HG02938 (cell line): ENCODE measurements around the gene MORN1.

ENCODE experiments used
- ATAC-seq: cut with Tn5 transposase; IDR thresholded peaks from one replicate; pipeline ENCODE4 v1.9.1; 2021; ENCODE audit warnings: mild to moderate bottlenecking, moderate library complexity; ENCODE audit not compliant: unreplicated experiment

Gene MORN1

DNA sequence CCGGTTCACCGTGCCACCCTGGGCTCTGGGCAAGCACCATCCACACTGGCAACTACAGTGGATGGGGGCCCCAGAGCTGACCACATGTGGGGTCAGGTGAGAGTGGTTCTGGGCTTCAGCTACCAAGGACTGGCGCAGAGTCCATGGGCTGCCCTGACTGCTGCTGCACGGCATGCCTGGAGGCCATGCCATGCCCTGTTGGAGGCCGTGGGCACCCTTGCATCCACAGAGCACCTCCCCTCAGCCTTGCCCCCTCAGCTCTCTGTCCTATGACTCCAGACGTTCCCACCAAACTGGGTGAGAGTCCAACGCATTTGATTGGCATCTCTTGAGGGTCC is 15.5 kb downstream of the MORN1 start:
- ATAC-seq = no peak

DNA sequence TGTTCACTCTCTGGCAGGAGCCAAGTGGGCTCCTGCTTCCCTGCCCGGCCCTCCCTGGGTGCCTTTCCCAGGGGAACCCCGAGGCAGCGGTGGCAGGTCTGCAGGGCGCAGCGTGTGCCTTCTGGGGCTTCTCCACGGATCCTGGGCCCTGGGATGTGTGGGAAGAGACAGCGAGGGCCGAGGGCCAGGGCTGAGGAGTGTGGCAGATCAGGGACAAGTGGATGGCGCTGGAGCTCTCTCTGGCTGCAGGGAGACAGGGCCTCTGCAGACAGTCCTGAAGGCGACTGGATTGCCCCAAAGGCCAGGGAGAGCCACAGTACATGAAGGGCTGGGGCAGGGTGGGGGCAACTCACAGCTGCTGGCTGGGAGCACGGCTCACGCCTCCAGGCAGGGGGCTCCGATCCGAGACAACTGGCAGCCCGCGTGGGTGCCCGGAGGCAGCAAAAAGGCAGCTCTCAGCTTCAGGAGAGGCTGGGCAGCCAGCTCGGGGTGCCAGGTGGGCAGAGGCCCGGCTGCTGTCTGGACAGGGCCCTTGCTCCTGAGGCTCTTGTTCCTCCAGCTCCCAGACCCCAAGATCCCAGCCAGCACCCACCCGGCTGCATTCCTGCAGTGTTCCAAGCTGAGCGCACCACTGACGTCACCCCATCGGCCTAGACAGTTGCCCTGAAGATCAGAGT is 16.0 kb downstream of the MORN1 start:
- no peak for ATAC-seq

DNA sequence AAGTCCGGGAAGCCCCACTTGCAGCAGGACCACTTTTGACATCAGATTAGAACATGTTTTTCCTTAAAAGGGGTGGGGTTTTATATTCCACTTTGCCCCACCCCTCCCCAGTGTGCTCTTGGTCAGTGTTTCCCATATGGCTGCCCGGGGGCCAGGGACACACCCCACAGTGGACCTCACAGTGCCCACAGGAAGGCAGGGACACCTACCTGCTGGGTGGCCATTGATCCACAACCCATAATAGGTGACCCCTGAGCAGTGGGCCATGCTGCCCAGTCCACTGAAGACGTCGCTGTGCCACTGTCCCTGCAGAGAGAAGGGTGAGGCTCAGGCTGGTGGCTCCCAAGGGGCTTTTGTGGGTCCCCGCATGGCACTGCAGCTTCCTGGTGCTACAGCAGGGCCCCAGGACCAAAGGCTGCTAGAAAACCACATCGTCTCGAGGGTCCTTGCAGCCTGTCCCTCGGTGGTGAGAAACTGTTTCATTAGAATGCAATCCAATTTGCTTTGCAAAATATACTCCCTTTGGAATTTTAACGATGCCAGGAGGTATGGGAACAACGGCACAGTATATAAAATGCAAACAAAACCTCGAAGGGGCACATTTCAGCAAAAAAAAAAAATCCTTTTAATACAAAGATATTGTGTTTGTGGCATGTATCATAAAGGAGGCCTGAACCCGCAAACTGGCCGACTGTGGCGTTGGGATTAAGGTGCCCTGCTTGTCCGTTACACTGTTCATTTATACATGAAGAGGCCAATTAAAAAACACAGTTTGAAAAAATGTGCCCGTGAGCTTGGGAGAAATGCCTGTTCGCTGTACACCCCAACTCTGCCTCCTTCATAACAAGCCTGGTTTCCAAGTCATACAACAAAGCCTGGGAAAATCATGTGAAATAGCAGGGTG is 16.9 kb downstream of the MORN1 start:
- no peak for ATAC-seq

DNA sequence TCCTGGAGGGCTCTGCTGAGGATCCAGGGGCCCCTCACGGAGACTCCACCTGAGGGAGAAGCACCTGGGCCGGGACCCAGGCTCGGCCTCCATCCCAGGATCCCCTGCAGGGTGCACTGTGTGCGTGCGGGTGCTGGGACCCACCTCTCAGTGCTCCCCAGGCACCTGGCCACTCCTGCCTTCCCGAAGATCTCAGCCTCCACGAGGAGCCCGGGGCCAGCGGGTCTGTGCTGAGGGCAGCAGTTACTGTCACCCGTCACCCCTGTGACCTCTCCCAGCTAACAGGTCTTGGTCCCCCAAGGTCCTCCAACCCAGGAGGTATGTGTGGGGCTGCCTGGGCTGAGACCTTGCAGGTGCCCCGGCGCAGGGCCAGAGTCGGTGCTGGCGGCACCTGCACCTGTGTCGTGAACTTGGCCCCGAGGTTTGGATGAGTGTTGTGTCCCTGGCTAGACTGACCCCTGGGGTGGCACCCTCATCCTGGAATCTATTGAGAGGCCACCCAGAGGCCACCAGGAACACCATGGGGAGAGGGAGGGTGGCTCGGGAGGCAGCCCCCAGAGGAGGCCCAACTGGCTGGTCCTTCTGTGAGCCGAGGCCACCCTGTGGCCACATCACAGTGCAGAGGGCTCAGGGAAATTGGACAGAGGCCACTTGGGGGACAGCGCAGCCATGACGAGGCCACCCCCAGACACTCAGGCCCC is 17.7 kb downstream of the MORN1 start:
- ATAC-seq = no peak

DNA sequence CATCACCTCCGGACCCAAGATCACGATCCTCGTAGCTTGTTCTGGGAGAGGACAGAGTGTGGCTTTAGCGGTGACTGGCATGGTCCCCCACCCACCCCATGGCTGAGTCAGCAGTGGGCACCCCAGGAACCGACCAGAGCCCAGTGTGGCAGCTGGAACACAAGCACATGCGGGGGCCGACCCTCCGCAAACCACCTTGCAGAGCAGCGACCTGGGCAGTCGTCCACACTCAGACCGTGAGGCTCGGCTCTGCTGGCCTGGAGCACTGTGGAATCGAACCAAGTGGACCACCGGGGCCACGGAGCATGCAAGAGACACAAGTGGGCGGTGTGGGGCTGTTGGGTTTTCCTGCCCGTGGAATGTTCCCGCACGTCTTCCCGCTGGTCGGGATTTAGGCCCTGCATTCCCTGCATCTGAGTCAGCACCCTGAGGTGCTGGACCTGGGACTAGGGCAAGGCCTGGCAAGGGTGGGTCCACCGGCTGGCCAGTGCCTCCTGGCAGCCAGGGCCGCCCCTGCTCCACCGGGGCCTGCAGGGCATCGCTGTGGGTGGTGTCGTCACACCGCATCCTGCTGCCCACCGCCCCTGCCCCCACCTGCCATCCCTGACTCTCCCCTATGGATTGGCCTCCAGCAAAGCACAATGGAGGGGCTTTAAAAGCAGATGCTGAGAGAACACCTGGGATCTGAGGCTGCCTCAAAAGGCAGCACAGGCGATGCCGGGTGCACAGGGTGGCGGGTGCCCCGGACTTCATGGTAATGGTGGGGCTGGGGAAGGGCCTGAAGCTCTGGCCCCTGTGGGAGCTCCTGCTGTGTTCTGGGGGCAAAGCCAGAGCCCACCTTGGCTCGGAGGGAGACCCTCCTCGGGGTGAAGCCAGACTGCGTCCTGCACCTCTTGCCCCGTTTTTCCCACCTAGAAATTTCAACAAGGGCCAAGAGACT is 18.5 kb downstream of the MORN1 start:
- no peak for ATAC-seq

DNA sequence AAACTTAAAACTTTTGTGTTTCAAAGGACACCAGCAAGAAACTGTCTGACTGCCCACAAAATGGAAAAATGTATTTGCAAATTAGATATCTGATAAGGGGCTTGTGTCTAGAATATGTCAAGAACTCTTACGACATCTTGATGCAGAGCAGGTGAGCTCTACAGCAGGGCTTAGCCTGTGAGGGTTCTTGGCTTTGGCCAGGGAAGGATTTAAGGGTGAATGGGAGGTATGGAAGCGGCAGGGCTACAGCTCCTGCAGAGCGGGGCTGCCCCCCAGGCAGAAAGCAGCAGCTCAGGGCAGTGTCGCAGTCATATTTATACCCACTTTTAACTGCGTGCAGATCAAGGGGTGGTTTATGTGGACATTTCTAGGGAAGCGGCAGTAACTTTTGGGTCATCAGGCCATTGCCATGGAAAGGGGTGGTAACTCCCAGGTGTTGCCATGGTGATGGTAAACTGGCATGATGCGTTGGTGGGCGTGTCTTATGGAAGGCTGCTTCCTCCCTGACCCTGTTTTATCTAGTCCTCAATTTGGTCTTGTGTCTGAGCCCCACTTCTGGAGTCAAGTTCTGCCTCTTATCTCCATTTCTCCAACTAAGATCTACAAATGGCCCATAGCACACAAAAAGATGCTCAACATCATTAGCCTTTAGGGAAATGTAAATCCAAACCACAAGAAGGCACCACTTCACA is 23.2 kb downstream of the MORN1 start:
- ATAC-seq = no peak

DNA sequence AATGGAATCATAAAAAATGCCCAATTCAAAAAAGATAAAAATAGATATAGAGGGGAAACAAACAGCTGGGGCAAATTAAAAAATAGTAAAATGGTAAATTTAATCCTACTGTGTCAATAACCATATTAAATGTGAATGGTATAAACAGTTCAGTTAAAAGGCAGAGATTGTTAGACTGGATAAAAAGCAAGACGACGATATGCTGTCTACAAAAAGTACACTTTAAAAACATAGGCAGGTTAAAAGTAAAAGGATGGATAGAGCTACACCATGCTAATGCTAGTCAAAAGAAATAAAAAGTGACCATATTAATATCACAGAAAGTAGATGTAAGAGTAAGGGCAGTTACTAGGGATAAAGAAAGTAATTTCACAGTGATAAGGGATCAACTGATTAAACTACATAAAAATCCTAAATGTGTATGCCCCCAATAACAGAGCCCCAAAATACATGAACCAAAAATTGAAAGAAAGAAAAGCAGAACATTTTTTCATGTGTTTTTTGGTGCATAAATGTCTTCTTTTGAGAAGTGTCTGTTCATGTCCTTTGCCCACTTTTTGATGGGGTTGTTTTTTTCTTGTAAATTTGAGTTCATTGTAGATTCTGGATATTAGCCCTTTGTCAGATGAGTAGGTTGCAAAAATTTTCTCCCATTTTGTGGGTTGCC is 27.4 kb downstream of the MORN1 start:
- ATAC-seq = no peak

DNA sequence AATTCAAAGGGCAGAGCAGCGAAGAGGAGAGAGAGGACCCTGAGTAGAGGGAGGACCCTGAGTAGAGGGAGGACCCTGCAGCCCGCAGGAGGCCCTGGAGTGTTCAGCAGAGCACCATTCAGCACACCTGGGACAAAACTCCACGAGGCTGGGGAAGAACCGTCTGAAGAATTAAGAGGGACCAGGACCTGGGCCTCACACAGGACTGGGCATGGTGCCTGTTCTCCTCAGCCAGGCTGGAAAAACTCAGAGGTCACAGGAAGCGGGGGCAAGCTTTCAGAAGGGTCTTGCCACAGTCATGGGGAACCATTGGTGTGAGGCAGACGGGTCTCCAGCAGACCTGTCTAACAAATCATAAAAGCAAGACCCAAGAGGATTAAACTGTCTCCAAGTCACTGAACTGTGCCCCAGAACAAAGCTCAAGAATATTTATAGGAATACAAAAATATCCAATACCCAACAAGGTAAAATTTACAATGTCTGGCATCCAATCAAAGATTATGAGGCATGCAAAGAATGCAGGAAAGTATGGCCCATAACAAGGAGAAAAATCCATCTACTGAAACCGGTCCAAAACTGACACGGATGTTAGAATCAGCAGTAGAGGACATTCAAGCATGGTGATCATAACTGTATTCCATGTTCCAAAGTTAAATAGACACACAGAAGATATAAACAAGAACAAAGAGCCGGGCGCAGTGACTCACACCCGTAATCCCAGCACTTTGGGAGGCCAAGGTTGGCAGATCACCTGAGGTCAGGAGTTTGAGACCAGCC is 30.6 kb downstream of the MORN1 start:
- no peak for ATAC-seq

DNA sequence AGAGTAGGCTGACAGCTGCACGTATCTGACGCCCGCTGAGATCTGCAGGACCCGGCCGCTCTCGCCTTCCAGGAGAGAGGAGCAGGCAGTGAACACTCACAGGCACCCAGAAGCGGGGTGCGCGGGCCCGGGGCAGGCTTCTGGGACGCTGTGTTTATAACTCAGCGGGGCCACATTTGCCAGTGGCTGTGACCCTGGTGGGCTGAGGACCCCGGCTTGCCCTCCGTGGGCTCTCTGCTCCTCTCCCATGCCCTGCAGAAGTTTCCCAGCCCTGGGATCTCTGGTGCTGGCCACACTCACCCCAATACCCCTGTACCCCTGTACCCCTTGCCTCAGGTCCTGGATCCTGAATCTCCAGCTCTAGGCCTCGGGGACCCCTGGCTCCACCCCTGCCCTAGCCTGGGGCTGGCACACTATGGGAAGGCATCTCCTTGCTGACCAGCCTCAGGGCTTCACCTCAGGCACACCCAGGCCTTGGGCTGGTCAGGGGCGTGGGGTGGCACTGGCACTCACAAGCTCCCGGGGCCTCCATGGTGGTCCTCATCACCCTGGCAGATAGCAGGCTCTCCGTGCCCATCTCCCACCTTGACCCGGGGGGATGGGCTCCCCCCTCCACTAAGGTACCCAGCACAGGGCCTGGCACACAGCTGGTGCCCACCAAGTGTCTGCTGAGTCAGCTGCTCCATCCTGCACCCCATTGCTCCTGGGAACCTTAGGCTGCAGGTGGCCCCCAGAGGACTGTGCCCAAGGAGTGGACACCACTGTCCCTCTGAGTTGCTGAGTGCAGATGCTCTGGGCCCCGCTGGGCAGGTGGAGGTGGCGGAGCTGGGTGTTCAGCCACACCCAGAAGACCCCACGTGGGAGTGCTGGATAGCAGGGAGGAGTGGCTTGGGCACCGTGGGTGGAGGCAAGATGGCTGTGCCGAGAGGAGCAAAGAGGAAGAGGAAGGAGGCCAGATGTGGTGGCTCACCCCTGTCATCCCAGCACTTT is 32.4 kb downstream of the MORN1 start:
- no peak for ATAC-seq

DNA sequence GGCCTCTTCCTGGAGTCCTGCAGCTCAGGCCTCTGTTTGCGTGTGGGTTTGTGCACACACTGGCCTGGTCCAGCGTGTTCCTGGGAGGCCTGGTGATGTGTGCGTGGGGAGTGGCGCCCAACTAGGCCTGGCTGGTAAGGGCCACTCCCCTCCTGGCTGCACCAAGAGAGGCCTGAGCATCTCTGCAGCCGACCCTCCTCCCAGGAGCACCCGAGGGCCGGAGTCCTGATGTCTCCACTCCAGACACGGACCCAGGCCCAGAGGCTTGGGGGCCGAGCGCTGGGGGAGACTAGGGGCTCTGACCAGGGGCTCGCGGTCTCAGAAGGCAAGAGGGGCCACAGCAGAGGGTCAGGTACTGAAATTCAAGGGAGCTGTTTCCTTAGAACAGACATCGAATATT is 33.3 kb downstream of the MORN1 start:
- ATAC-seq = no peak

DNA sequence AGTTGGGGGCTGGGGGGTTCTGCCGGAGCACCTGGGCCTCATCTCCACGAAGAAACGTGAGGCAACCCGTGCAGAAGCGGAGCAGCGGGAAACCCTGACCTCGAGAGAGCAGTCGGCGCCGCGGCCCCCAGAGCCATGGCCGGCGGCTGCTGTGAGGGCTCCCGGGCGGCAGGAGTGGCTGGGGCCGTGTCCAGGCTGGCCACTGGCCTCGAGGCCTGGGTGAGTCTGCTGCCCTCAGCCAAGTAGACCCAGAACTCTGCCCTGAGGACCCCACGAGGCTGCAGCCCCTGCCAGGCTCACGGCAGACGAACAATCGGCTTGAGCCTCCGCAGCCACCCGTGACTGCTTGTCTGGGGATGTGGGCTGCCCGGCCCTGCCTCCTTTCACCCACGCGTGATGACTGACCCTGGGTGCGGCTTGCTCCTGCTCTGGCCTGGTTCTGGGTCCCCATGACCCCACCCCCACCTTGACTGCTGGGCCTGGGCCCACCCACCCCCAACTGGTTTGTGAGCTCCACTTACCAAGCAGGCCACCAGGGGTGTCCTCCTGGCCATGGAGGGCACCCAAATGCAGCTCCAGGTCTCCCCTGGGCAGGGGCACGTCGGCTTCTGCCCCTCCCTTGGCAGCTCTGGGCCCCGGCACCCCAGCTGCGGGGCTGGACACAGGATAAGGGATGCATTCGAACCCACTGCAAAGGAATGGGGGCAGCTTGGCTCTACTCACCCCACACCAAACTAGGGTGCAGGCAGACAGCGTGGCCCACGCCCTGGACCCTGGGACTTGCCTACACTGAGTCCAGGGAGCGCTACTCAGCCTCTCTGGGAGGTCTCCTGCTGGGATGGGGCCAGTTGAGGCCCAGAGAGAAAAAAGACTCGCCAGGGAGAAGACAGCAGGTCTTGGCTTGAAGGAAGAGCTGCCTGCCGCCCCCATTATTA is 34.2 kb downstream of the MORN1 start:
- no peak for ATAC-seq

DNA sequence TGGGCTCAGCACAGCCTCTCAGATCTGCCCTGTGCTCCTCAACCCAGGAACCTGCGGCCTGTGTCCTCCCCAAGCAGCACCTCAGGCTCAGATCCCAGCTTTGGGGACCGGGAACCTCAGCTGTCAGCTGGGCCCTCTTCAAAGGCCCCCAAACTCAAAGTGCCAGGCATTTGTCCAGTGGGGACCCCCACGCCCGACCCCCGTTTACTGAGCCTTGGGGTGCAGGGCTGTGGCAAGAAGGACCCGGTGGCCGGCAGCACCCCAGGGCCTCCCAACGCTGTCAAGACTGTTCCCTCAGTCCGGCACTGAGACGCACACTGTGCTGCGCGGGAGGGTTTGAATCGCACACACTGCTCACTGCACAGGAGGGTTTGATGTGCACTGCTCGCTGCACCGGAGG is 35.0 kb downstream of the MORN1 start:
- ATAC-seq = no peak

DNA sequence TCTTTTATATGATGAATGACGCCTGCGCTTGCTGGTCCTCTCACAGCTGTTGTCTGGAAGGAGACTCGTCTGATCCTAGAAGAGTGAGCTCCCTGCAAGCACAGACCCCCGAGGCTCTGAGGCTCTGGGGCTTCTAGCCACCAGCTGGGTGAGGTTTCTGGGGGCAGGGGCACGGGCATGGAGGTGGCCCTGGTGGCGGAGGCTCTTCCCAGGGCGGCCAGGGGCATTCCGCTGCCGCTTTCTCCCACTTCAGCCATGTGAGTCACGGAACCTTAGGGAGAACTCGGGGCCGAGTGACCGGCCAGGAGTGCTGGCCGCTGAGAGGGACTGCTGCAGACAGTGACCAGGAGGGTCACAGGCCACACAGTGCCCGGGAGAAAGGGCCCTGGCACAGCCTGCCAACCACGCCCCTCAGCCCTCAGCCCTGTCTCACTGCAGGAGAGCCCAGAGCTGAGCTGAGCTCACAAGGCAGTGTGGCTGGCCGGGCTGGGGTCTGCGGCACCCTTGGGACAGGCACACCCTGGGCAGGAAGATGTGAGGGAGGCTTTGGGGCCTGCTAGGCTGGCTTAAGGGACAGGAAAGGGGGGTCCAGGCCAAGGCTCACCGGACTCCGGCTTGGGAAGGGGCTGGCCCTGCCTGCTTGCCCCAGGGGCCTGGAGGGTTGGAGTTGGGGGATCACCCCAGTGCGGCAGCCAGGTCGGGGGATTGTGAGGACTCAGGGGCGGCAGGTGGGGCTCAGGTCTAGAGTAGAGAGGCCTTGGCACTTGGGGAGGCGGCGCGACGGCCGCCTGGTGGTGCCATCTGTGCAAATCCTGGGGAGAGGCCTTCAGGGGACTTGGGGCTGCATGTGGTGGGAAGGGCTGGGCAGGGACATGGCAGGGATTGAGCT is 35.7 kb downstream of the MORN1 start:
- ATAC-seq = no peak

DNA sequence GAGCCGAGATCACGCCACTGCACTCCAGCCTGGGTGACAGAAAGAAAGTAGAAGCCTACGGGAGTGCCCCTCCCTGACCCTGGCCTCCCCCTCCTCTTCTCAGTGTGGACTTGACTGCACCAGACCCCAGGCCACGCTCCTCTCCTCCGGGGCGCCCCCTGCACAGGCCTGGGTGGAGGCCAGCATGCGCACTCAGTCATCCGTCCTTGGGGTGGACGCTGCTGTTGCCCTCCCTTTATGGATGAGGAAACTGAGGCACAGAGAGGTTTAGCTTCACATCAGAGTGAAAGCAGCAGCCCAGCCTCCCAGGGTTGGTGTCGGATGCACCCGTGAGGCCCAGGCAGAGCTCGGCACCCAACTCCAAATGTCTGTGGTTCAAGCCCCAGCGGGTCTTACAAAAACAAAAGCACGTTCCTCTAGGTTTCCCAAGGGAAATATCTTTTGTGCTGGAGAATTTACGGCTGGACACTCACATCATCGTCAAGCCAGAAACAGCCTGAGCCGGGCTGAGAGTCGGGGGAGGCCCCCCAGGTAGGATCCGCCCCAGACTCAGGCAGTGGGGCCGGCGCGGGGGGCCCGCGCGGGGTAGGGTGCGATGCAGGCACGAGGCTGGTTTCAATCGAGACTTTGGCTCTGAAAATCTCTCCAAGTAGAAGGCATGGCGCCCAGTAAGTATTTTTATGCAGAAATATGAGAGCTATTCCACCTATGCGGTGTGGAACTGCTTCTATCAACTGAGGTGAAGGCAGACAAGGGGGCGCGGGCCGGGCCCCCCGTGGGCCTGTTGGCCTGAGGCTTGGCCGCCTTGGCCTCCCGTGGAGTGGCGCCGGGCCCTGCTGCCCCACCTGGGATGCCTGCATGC is 36.6 kb downstream of the MORN1 start:
- no peak for ATAC-seq
